Activated gamma-delta T cell treated with anti-CD3 and anti-CD28 coated beads, Interleukin-2, amount 50 U/mL, for 16 hours (primary cell): Measurements from ENCODE around the gene LANCL2.
A peak's percentile ranks its signal among the peaks of the same experiment; 100 is the strongest.
"Not testable (repeated sequence)": the region's sequence is repeated elsewhere in the genome, so short reads cannot be mapped to it uniquely, and the experiment has no call there.

Experiments used
- DNase-seq: peaks from one replicate; pipeline ENCODE4 v3.0.0-alpha.2; 2020; ENCODE audit warnings: low read depth

The LANCL2 gene

GRCh38 chr7:55405856-55406541, 40.9 kb downstream of the LANCL2 start:
- no peak for DNase-seq

- DNase-seq, result no peak
These were observed 44.5 kb downstream of the LANCL2 start for GRCh38 chr7:55409482-55410225.

- no peak for DNase-seq
These were observed 45.6 kb downstream of the LANCL2 start for GRCh38 chr7:55410667-55411239.

GRCh38 chr7:55411844-55412243, 46.7 kb downstream of the LANCL2 start:
- no peak for DNase-seq

- DNase-seq, result no peak
These were observed 48.3 kb downstream of the LANCL2 start for GRCh38 chr7:55413442-55413841.

- peak; percentile 79 for DNase-seq
These were observed 50.1 kb downstream of the LANCL2 start for GRCh38 chr7:55415173-55415778.

- DNase-seq, result not testable (repeated sequence)
These were observed 52.3 kb downstream of the LANCL2 start for GRCh38 chr7:55417456-55417855.

- no peak for DNase-seq
These were observed 55.4 kb downstream of the LANCL2 start for GRCh38 chr7:55420530-55420929.

- DNase-seq, result no peak
These were observed 58.2 kb downstream of the LANCL2 start for GRCh38 chr7:55423277-55423711.

- DNase-seq, result no peak
These were observed 58.8 kb downstream of the LANCL2 start for GRCh38 chr7:55423891-55424290.

- no peak for DNase-seq
These were observed 60.1 kb downstream of the LANCL2 start for GRCh38 chr7:55425141-55425752.

GRCh38 chr7:55426676-55427075, 61.5 kb downstream of the LANCL2 start:
- no peak for DNase-seq

GRCh38 chr7:55427342-55427741, 62.2 kb downstream of the LANCL2 start:
- no peak for DNase-seq

GRCh38 chr7:55427800-55428199, 62.7 kb downstream of the LANCL2 start:
- DNase-seq, result no peak

GRCh38 chr7:55429835-55430499, 64.8 kb downstream of the LANCL2 start:
- no peak for DNase-seq

GRCh38 chr7:55431898-55432297, 66.8 kb downstream of the LANCL2 start:
- no peak for DNase-seq

GRCh38 chr7:55432506-55432905, 67.4 kb downstream of the LANCL2 start:
- no peak for DNase-seq

- DNase-seq, result no peak
These were observed 68.0 kb downstream of the LANCL2 start for GRCh38 chr7:55432939-55433784.

- DNase-seq, result no peak
These were observed 70.3 kb downstream of the LANCL2 start for GRCh38 chr7:55435466-55435865.

GRCh38 chr7:55436457-55436856, 71.3 kb downstream of the LANCL2 start:
- DNase-seq, result no peak

- no peak for DNase-seq
These were observed 72.2 kb downstream of the LANCL2 start for GRCh38 chr7:55437375-55437774.
